Psoas muscle (tissue), 8 donors: ENCODE data around the gene VEZT. TPM values are rescaled to one million over a fixed set of nuclear protein-coding genes. Genes with fewer than 3 reads are reported as not detected.

Source experiments
- ATAC-seq, 4 donors: fragments of 200-7000 bp; cut with Tn5 transposase; one replicate each; pipeline ENCODE4 v1.9.1; 2020; ENCODE audit warnings: moderate library complexity in 3 of 4, mild to moderate bottlenecking in 2 of 4
- DNase-seq, 2 donors: peaks; one replicate each; pipeline ENCODE4 v3.0.0-alpha.2; 2020
- H3K27ac ChIP-seq: fragments of 200-600 bp; one replicate; pipeline ENCODE4 v1.8.0; 2022
- H3K27me3 ChIP-seq, 3 donors: fragments of 200-600 bp in 1 of 3; one replicate each; pipeline versions ENCODE4 v1.6.1 to v1.8.0; 2013 to 2022; ENCODE audit warnings: low read length in 2 of 3, mild to moderate bottlenecking in 2 of 3, moderate library complexity in 1 of 3; ENCODE audit not compliant: insufficient read depth in 3 of 3
- H3K36me3 ChIP-seq, 2 donors: fragments of 200-600 bp in 1 of 2; one replicate each; pipeline versions ENCODE4 v1.6.1 to v1.8.0; 2013 to 2022; ENCODE audit warnings: low read depth in 1 of 2, mild to moderate bottlenecking in 1 of 2, moderate library complexity in 1 of 2; ENCODE audit not compliant: insufficient read depth in 1 of 2
- H3K4me1 ChIP-seq: fragments of 200-600 bp; one replicate; pipeline ENCODE4 v1.8.0; 2022
- H3K4me3 ChIP-seq: fragments of 200-600 bp; one replicate; pipeline ENCODE4 v1.8.0; 2022; ENCODE audit warnings: mild to moderate bottlenecking
- H3K9me3 ChIP-seq: fragments of 200-600 bp; one replicate; pipeline ENCODE4 v1.8.0; 2022
- WGBS, 3 donors: extraction: QIAGEN DNeasy Blood & Tissue Kit; methylation state at CpG; one replicate each; pipeline versions ENCODE4 v1.1.6 to v1.1.7; 2013; 5-methylcytosine and 5-hydroxymethylcytosine counted together
- intact Hi-C, 2 donors: fragments of 100-400 bp; cut with DNase I; formaldehyde crosslinking; loops; one replicate each; pipeline versions ENCODE4 v1.11.0 to v1.14.2; 2022
- polyA plus RNA-seq, 3 donors: library from polyadenylated mRNA; stranded (reverse); fragments of 200-250 nt; gene quantifications; one replicate each; pipeline ENCODE4 v1.2.3, GENCODE V29; 2013
- total RNA-seq, 4 donors: library from RNA; stranded (reverse); fragmentation: NEBNext Ultra II Directional in 2 of 4; extraction: Animal tissue kit (Norgen Biotek cat#: 25700) in 2 of 4; gene quantifications; one replicate each; pipeline versions ENCODE4 v1.2.1 to v1.2.4, GENCODE V29; 2021 to 2023
- TF ChIP-seq, protein P1 (sequence below): fragments of 200-600 bp; IDR thresholded peaks from one replicate; pipeline ENCODE4 v1.8.0; 2022; ENCODE audit warnings: antibody characterized with exemption
- donor health status: healthy with polysubstance abuse.
- donor health status: DM: no; HTN: no; CAD: no; lungs with moderate emphysema.
- donor health status: Bipolar disorder and iron deficiency.
- donor health status: healthy.
- donor health status: DM: yes; HTN: yes; CAD: no.
- donor health status: DM: no; HTN: no; CAD: no.
- donor health status: DM: no; HTN: no; CAD: no.
- donor health status: DM: yes; HTN: yes; CAD: no.

Gene VEZT
- total and polyA plus RNA-seq, 7 donors, result 31.6 to 121 (median 83.2) TPM

DNA sequence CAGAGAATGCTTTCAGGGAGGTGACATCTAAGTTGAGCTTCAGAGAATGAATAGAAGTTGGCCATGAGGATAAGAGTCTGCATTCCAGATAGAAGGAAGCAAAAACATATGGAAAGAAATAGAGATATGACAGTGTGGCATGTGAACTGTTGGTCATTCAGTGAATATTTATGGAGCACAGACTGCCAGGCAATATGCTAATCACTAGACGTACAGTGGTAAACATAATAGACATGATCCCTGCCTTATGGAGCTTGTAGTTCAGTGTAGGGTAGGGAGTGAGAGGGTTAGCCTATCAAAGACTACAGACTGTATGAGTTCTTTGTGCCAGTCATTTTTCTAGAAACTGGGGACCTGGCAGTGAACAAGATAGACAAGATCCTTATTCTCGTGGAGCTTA lies 53.9 kb downstream of the VEZT start:
- Histone ChIP-seq H3K27me3 (no peaks in the 10 kb centered on the region), H3K27ac (no peak overlapping the region), H3K4me3 (no peak overlapping the region), H3K4me1 (no peaks in the 10 kb centered on the region), H3K9me3 (no peaks in the 10 kb centered on the region), H3K36me3 (peaks cover 4 to 89% of the 10 kb centered on the region in 2 donors)
- 92 to 95% (median 94%) methylated on average over 2 of the region's 2 CpGs for WGBS, 3 donors
- DNase-seq, result no peak
- intact Hi-C loops, result no loop called here
- TF ChIP-seq, protein P1, sequence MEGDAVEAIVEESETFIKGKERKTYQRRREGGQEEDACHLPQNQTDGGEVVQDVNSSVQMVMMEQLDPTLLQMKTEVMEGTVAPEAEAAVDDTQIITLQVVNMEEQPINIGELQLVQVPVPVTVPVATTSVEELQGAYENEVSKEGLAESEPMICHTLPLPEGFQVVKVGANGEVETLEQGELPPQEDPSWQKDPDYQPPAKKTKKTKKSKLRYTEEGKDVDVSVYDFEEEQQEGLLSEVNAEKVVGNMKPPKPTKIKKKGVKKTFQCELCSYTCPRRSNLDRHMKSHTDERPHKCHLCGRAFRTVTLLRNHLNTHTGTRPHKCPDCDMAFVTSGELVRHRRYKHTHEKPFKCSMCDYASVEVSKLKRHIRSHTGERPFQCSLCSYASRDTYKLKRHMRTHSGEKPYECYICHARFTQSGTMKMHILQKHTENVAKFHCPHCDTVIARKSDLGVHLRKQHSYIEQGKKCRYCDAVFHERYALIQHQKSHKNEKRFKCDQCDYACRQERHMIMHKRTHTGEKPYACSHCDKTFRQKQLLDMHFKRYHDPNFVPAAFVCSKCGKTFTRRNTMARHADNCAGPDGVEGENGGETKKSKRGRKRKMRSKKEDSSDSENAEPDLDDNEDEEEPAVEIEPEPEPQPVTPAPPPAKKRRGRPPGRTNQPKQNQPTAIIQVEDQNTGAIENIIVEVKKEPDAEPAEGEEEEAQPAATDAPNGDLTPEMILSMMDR, result no peak
- ATAC-seq, result no peak

DNA sequence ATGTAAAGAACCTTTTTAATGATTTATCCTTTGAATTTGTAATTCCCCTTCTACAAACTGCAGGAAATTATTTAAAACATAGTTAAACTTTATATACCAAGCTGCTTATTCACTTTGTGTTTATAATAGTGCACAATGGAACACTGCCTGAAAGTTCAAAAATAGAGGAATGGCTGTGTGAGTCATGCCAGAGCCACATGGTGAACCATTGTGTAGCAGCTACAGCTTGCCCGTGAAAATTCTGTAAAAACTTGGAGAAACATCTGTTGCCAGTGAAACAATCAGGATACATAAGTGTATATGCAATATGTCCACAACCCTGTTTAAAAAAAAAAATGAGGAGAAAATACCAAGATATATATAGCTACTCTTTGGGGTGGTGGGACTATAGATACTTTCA lies 59.5 kb downstream of the VEZT start:
- Histone ChIP-seq H3K9me3 (no peaks in the 10 kb centered on the region), H3K4me3 (no peak overlapping the region), H3K27ac (no peak overlapping the region), H3K4me1 (peaks cover 6% of the 10 kb centered on the region), H3K36me3 (peaks cover 5 to 71% of the 10 kb centered on the region in 2 donors), H3K27me3 (no peaks in the 10 kb centered on the region)
- 18 to 41% (median 22%) methylated on average over 1 of the region's 1 CpG for WGBS, 3 donors
- peak in 2 of 4 donors; percentile 69 to 79 for ATAC-seq
- intact Hi-C loops, result no loop called here
- TF ChIP-seq, protein P1, result no peak
- DNase-seq, result no peak

DNA sequence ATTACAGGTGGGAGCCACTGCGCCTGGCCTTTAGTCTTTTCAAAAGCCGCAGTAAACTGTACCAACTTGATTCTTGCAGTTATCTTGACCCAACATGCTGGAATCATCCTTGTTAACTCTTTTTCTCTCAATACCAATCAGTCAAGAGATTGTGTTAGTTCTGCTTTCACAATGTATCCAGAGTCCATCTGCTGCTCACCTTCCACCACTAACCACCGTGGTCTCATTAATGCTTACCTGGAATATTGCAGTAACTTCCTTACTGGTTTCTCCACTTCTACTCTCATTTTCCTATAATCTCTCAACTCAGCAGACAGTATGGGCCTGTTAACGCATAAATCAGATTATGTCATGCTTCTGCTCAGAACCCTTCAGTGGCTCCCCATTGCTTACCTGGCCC lies 62.2 kb downstream of the VEZT start:
- TF ChIP-seq, protein P1, result no peak
- DNase-seq (no peak), ATAC-seq (no peak)
- no peak overlapping the region for H3K4me3 ChIP-seq
- no peaks in the 10 kb centered on the region for H3K27me3 ChIP-seq
- H3K27ac ChIP-seq, result no peak overlapping the region
- 98 to 100% (median 99%) methylated on average over 4 of the region's 4 CpGs for WGBS, 3 donors
- H3K36me3 ChIP-seq, result peaks cover 5 to 74% of the 10 kb centered on the region in 2 donors
- intact Hi-C loops, result no loop called here
- peaks cover 6% of the 10 kb centered on the region for H3K4me1 ChIP-seq
- no peaks in the 10 kb centered on the region for H3K9me3 ChIP-seq

GRCh38 chr12:95282266-95282665 lies 64.7 kb downstream of the VEZT start:
- H3K27me3 ChIP-seq, result no peaks in the 10 kb centered on the region
- H3K36me3 ChIP-seq, result peaks cover 4 to 74% of the 10 kb centered on the region in 2 donors
- intact Hi-C loops, result no loop called here
- DNase-seq, result no peak
- 96 to 97% (median 96%) methylated on average over 6 of the region's 6 CpGs for WGBS, 3 donors
- ATAC-seq, result no peak
- TF ChIP-seq, protein P1, result no peak
- H3K27ac ChIP-seq, result no peak overlapping the region
- H3K9me3 ChIP-seq, result no peaks in the 10 kb centered on the region
- peaks cover under 1% of the 10 kb centered on the region for H3K4me1 ChIP-seq
- no peak overlapping the region for H3K4me3 ChIP-seq

GRCh38 chr12:95283371-95283770 lies 65.8 kb downstream of the VEZT start:
- no peaks in the 10 kb centered on the region for H3K4me1 ChIP-seq
- no peaks in the 10 kb centered on the region for H3K9me3 ChIP-seq
- TF ChIP-seq, protein P1, result no peak
- DNase-seq, result no peak
- no peak for ATAC-seq
- no peak overlapping the region for H3K27ac ChIP-seq
- H3K27me3 ChIP-seq, result no peaks in the 10 kb centered on the region
- WGBS, 3 donors, result 94 to 100% (median 94%) methylated on average over 1 of the region's 1 CpG
- intact Hi-C loops, result no loop called here
- H3K36me3 ChIP-seq, result peaks cover 4 to 74% of the 10 kb centered on the region in 2 donors
- H3K4me3 ChIP-seq, result no peak overlapping the region
